Smooth muscle cell of the umbilical artery (primary cell): ENCODE measurements around the gene PCDHA7. TPM values are rescaled to one million over a fixed set of nuclear protein-coding genes. Genes with fewer than 3 reads are reported as not detected.

Experiments
- total RNA-seq: library from RNA; depleted of rRNA; stranded (reverse); fragments of >200 nt; gene quantifications from 2 replicates; pipeline ENCODE4 v1.2.3, GENCODE V29; 2014

PCDHA7 gene
- total RNA-seq, 1 donor from 2014 or later, result 0.74 TPM

DNA sequence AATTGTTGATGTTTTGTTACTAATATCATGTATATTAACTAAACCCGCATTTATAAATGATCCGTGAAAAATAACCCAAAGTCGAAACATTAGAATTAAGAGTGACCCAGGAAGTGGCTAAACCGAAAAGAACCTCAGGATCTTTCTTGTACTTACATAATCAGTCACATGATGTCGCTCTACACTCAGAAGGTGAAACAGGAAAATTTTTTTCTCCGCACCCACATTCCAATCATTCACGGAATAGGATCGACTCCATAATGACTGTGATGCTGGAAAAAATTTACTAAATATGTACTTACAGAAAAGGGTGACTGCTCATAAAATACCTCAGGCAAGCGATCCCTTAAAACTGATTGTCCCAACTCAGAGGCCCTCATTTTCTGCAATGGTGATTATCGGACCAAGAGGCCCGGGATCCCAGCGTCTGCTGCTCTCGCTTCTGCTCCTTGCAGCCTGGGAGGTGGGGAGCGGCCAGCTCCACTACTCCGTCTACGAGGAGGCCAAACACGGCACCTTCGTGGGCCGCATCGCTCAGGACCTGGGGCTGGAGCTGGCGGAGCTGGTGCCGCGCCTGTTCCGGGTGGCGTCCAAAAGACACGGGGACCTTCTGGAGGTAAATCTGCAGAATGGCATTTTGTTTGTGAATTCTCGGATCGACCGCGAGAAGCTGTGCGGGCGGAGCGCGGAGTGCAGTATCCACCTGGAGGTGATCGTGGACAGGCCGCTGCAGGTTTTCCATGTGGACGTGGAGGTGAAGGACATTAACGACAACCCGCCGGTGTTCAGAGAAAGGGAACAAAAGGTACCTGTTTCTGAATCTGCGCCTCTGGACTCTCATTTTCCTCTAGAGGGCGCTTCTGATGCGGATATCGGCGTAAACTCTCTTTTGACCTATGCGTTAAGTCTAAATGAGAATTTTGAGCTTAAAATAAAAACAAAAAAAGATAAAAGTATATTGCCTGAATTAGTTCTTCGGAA is 41.3 kb downstream of the PCDHA7 start, which contains the start of gene PCDHA12:
Gene PCDHA12, plus strand, starts transcription at position 224 of the 981 bp plus-strand sequence. Its CDS starts 165 bp downstream, at position 389.

GRCh38 chr5:140881889-140882590 is 48.0 kb downstream of the PCDHA7 start, which contains the start of gene PCDHA13:
Gene PCDHA13 (plus strand): TSS chr5:140882124. CDS start chr5:140882269, 145 bp downstream.

Other genes with a start within 250 kb of the PCDHA7 start
- gene CD14, start 201.1 kb upstream of the PCDHA7 start, total RNA-seq, result 0.55 and 0.59 TPM in 2 replicates
- 3.6 and 5.8 TPM in 2 replicates for gene TMCO6, start 194.8 kb upstream of the PCDHA7 start, total RNA-seq
- 12.5 and 38.0 TPM in 2 replicates for gene NDUFA2, start 186.6 kb upstream of the PCDHA7 start, total RNA-seq
- gene IK, start 186.4 kb upstream of the PCDHA7 start, total RNA-seq, result 81.7 and 91.5 TPM in 2 replicates
- gene WDR55, start 169.4 kb upstream of the PCDHA7 start, total RNA-seq, result 19.3 and 26.9 TPM in 2 replicates
- 0.18 and 0.30 TPM in 2 replicates for gene DND1, start 160.7 kb upstream of the PCDHA7 start, total RNA-seq
- gene HARS1, start 142.9 kb upstream of the PCDHA7 start, total RNA-seq, result 60.3 and 81.0 TPM in 2 replicates
- gene HARS2, start 142.8 kb upstream of the PCDHA7 start, total RNA-seq, result 28.2 and 34.6 TPM in 2 replicates
- 50.9 and 65.3 TPM in 2 replicates for gene ZMAT2, start 133.8 kb upstream of the PCDHA7 start, total RNA-seq
- gene PCDHA1, start 48.1 kb upstream of the PCDHA7 start, total RNA-seq, result under 0.01 and 0.09 TPM in 2 replicates
- 0.05 TPM in 1 of 2 replicates, not detected in the other for gene PCDHA2, start 39.4 kb upstream of the PCDHA7 start, total RNA-seq
- 0.23 and 0.59 TPM in 2 replicates for gene PCDHA3, start 33.2 kb upstream of the PCDHA7 start, total RNA-seq
- gene PCDHA4, start 27.2 kb upstream of the PCDHA7 start, total RNA-seq, result 0.32 and 0.89 TPM in 2 replicates
- gene PCDHA5, start 12.7 kb upstream of the PCDHA7 start, total RNA-seq, result under 0.01 and 0.05 TPM in 2 replicates
- 0.60 and 0.89 TPM in 2 replicates for gene PCDHA6, start 6.3 kb upstream of the PCDHA7 start, total RNA-seq
- under 0.01 and 0.23 TPM in 2 replicates for gene PCDHA8, start 6.9 kb downstream of the PCDHA7 start, total RNA-seq
- under 0.01 and 0.09 TPM in 2 replicates for gene PCDHA9, start 14.1 kb downstream of the PCDHA7 start, total RNA-seq
- gene PCDHA10, start 21.6 kb downstream of the PCDHA7 start, total RNA-seq, result 0.23 and 0.59 TPM in 2 replicates
- gene PCDHA11, start 34.7 kb downstream of the PCDHA7 start, total RNA-seq, result 0.18 and 0.30 TPM in 2 replicates
- gene PCDHA12, start 41.0 kb downstream of the PCDHA7 start, total RNA-seq, result 0.18 and 0.59 TPM in 2 replicates
- gene PCDHA13, start 47.9 kb downstream of the PCDHA7 start, total RNA-seq, result 0.09 TPM in 1 of 2 replicates, not detected in the other
- gene PCDHAC1, start 92.0 kb downstream of the PCDHA7 start, total RNA-seq, result 0.09 and 0.30 TPM in 2 replicates
- gene PCDHAC2, start 132.2 kb downstream of the PCDHA7 start, total RNA-seq, result 0.30 and 0.32 TPM in 2 replicates
- not detected in 2 replicates for gene PCDHB1, start 217.1 kb downstream of the PCDHA7 start, total RNA-seq